Urothelium cell line (cell line): ENCODE data around the gene CCDC32.

ENCODE experiments used
- DNase-seq: peaks from one replicate; pipeline ENCODE4 v3.0.0; 2011; ENCODE audit warnings: low spot score, mixed read lengths
- FAIRE-seq: peaks from 2 replicates; lab custom pipeline; 2011; peaks lifted over from hg19 to GRCh38; lab: Jason Lieb, UNC

Gene CCDC32

GRCh38 chr15:40523611-40524010 lies 41.2 kb downstream of the CCDC32 start:
- no peak for FAIRE-seq
- DNase-seq = no peak

GRCh38 chr15:40516322-40516721 lies 48.5 kb downstream of the CCDC32 start:
- FAIRE-seq (no peak), DNase-seq (no peak)

GRCh38 chr15:40513609-40514008 lies 51.2 kb downstream of the CCDC32 start:
- no peak for FAIRE-seq
- DNase-seq = no peak

- DNase-seq (no peak), FAIRE-seq (no peak)
These were observed 52.4 kb downstream of the CCDC32 start for GRCh38 chr15:40512440-40512839.

- FAIRE-seq (no peak), DNase-seq (no peak)
These were observed 53.2 kb downstream of the CCDC32 start for GRCh38 chr15:40511472-40512133.

- DNase-seq (no peak), FAIRE-seq (no peak)
These were observed 53.8 kb downstream of the CCDC32 start for GRCh38 chr15:40511093-40511471.

GRCh38 chr15:40510201-40510600 lies 54.6 kb downstream of the CCDC32 start:
- FAIRE-seq = no peak
- DNase-seq = no peak

GRCh38 chr15:40508216-40508615 lies 56.6 kb downstream of the CCDC32 start:
- DNase-seq (no peak), FAIRE-seq (no peak)

GRCh38 chr15:40506964-40507571 lies 57.8 kb downstream of the CCDC32 start:
- no peak for FAIRE-seq
- DNase-seq = peak; percentile 94
